Loucy (cell line): ENCODE data around the gene NTN5.

ENCODE experiments used
- H2AFZ ChIP-seq: fragments of 200-600 bp; sonication (generic); 2 replicates; pipeline ENCODE4 v1.6.0; 2016; ENCODE audit warnings: antibody characterized with exemption, mild to moderate bottlenecking, low read length, moderate library complexity
- H3F3A ChIP-seq: fragments of 200-600 bp; 2 replicates; pipeline ENCODE4 v1.6.0; 2016; ENCODE audit warnings: antibody characterized with exemption, low read depth, mild to moderate bottlenecking
- H3K27me3 ChIP-seq: fragments of 200-600 bp; sonication (generic); 2 replicates; pipeline ENCODE4 v1.6.1; 2014; ENCODE audit warnings: low read length, mild to moderate bottlenecking; ENCODE audit not compliant: insufficient read depth, poor library complexity, severe bottlenecking
- H3K36me3 ChIP-seq: fragments of 200-600 bp; sonication (generic); 2 replicates; pipeline ENCODE4 v1.6.1; 2016; ENCODE audit warnings: low read length; ENCODE audit not compliant: insufficient read depth
- H3K4me1 ChIP-seq: fragments of 200-600 bp; sonication (generic); 2 replicates; pipeline ENCODE4 v1.5.1; 2014; ENCODE audit warnings: low read length, mild to moderate bottlenecking; ENCODE audit not compliant: insufficient read depth, poor library complexity, severe bottlenecking
- H3K4me2 ChIP-seq: fragments of 200-600 bp; sonication (generic); 2 replicates; pipeline ENCODE4 v1.6.0; 2014; ENCODE audit warnings: antibody characterized with exemption, low read length, low read depth, mild to moderate bottlenecking; ENCODE audit not compliant: poor library complexity, severe bottlenecking
- H3K4me3 ChIP-seq: fragments of 200-600 bp; sonication (generic); 2 replicates; pipeline ENCODE4 v1.5.1; 2014; ENCODE audit warnings: low read length, mild to moderate bottlenecking, mixed read lengths; ENCODE audit not compliant: poor library complexity, severe bottlenecking
- H3K79me2 ChIP-seq: fragments of 200-600 bp; sonication (generic); 2 replicates; pipeline ENCODE4 v1.6.1; 2014; ENCODE audit warnings: low read length; ENCODE audit not compliant: insufficient read depth
- H3K9ac ChIP-seq: fragments of 200-600 bp; sonication (generic); 2 replicates; pipeline ENCODE4 v1.6.0; 2014; ENCODE audit warnings: mild to moderate bottlenecking, low read depth, low read length, moderate library complexity; ENCODE audit not compliant: poor library complexity, severe bottlenecking
- H3K9me2 ChIP-seq: fragments of 200-600 bp; sonication (generic); replicated peaks from 2 replicates; pipeline ENCODE4 v1.6.1; 2016; ENCODE audit warnings: low read depth, low read length, mixed read lengths
- H3K9me3 ChIP-seq: fragments of 200-600 bp; sonication (generic); 2 replicates; pipeline ENCODE4 v1.6.1; 2014; ENCODE audit warnings: mild to moderate bottlenecking, antibody characterized with exemption, low read length, low read depth; ENCODE audit not compliant: insufficient read depth
- H4K20me1 ChIP-seq: fragments of 200-600 bp; sonication (generic); 2 replicates; pipeline ENCODE4 v1.6.0; 2014; ENCODE audit warnings: antibody characterized with exemption, low read length, mild to moderate bottlenecking; ENCODE audit not compliant: insufficient read depth, poor library complexity, severe bottlenecking
- EZH2phosphoT487 ChIP-seq: fragments of 200-600 bp; IDR thresholded peaks from 2 replicates; pipeline ENCODE4 v1.6.1; 2018; ENCODE audit warnings: antibody characterized with exemption, mild to moderate bottlenecking, moderate library complexity, borderline replicate concordance
- TF ChIP-seq, protein P1 (sequence below): fragments of 200-600 bp; sonication (generic); conservative IDR thresholded peaks from 2 replicates; pipeline ENCODE4 v1.5.1; 2014; ENCODE audit warnings: mild to moderate bottlenecking, antibody characterized with exemption, low read length

NTN5 gene

DNA sequence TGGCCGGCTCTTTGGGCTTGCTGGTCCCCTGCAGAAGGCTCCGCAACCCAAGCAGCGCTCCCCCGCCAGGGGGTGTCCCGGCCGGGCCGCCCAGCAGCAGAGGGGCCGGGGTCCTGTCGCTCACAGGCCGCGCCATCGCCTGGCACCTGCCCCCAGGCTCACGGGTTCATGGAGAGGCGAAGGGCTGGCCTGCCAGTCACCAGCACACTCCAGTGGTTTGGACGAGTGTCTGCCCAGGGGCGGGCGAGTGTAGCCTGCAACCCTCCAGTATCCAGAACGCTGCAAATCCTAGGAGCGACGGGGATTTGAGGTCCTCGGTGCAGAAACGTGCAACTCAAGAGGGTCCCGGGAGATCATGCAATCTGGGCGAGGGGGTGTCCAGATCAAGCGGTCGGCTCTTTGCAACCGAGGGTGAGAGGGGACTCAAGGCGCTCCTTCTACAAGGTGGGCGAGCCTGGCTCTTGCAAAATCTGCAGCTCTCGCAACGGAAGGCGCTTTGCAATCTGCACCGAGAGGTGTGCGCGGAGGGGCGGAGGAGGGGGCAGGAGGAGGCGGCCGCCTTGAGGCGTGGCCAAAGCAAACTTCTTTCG, 35.9 kb downstream of the NTN5 start, which contains the start of gene DBP:
DBP (minus strand) TSS at position 521 of the 590 bp plus-strand sequence; CDS start at position 136, 385 bp downstream.
- peaks cover 44% of the 10 kb centered on the region for H3K4me1 ChIP-seq
- H3K36me3 ChIP-seq, result no peaks in the 10 kb centered on the region
- peak within 1 kb of the TSS; percentile 93 for H3K4me3 ChIP-seq
- TF ChIP-seq, protein P1, sequence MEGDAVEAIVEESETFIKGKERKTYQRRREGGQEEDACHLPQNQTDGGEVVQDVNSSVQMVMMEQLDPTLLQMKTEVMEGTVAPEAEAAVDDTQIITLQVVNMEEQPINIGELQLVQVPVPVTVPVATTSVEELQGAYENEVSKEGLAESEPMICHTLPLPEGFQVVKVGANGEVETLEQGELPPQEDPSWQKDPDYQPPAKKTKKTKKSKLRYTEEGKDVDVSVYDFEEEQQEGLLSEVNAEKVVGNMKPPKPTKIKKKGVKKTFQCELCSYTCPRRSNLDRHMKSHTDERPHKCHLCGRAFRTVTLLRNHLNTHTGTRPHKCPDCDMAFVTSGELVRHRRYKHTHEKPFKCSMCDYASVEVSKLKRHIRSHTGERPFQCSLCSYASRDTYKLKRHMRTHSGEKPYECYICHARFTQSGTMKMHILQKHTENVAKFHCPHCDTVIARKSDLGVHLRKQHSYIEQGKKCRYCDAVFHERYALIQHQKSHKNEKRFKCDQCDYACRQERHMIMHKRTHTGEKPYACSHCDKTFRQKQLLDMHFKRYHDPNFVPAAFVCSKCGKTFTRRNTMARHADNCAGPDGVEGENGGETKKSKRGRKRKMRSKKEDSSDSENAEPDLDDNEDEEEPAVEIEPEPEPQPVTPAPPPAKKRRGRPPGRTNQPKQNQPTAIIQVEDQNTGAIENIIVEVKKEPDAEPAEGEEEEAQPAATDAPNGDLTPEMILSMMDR, result no peak
- no peak for TF ChIP-seq EZH2phosphoT487
- peak within 1 kb of the TSS; percentile 97 for H3K9ac ChIP-seq
- peaks cover 4% of the 10 kb centered on the region for H4K20me1 ChIP-seq
- no peaks in the 10 kb centered on the region for H3K9me2 ChIP-seq
- no peaks in the 10 kb centered on the region for H3K27me3 ChIP-seq
- peak within 1 kb of the TSS; percentile 84 for H2AFZ ChIP-seq
- peak within 1 kb of the TSS; percentile 99 for H3K4me2 ChIP-seq
- peaks cover 3% of the 10 kb centered on the region for H3F3A ChIP-seq
- H3K9me3 ChIP-seq, result no peaks in the 10 kb centered on the region
- H3K79me2 ChIP-seq, result peaks cover 38% of the 10 kb centered on the region

DNA sequence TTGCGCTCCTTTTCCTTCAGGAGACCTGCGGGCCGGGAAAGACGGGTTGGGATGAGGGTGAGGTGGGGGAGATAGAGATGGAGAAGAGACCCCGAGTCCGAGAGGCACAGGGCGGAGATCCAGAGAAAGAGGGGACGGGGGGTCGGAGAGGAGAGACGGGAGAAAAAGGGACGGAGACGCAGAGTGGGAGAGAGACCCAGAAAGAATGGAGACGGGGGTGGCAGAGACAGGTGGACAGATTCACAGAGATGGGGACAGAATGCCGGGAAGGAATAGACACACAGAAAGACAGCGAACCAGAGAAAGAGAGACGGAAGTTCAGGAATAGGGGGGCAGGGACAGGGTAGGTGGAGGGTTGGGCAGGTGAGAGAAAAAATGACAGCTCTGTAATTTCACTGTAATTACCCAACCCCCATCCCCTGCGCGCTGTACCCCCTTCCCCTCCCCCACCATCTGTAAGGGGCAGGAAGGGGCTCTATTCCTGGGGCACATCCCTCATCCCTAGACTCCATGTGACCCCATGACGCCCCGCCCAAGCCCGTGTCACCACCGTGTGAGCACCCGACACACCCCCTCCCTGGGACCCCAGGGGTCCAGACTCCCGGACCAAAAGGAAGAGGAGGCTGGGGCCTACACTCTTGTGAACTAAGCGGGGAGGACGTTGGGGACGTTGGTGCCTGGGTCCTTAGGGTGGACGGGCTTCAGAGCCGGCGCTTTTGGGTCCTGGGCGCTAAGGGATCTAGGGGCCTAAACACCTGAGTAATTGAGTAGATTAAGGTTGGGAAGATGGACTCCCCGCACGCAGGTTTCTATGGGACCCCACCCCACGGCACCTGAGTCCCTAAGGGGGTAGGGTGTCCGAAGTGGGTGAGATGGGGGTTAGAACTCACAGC, 36.6 kb downstream of the NTN5 start:
- H2AFZ ChIP-seq, result peak overlapping the region; percentile 35; the same call in 1 of the 2 replicates
- no peaks in the 10 kb centered on the region for H3K9me3 ChIP-seq
- H3K4me1 ChIP-seq, result peaks cover 44% of the 10 kb centered on the region
- H3F3A ChIP-seq, result peaks cover 3% of the 10 kb centered on the region
- H3K9me2 ChIP-seq, result no peaks in the 10 kb centered on the region
- H3K79me2 ChIP-seq, result peaks cover 38% of the 10 kb centered on the region
- no peaks in the 10 kb centered on the region for H3K27me3 ChIP-seq
- peaks cover 4% of the 10 kb centered on the region for H4K20me1 ChIP-seq
- H3K4me3 ChIP-seq, result peak overlapping the region; percentile 93
- peak overlapping the region; percentile 99 for H3K4me2 ChIP-seq
- H3K36me3 ChIP-seq, result peaks cover 3% of the 10 kb centered on the region; the same call in 1 of the 2 replicates
- H3K9ac ChIP-seq, result peak overlapping the region; percentile 97
- no peak for TF ChIP-seq EZH2phosphoT487
- TF ChIP-seq, protein P1, result no peak

DNA sequence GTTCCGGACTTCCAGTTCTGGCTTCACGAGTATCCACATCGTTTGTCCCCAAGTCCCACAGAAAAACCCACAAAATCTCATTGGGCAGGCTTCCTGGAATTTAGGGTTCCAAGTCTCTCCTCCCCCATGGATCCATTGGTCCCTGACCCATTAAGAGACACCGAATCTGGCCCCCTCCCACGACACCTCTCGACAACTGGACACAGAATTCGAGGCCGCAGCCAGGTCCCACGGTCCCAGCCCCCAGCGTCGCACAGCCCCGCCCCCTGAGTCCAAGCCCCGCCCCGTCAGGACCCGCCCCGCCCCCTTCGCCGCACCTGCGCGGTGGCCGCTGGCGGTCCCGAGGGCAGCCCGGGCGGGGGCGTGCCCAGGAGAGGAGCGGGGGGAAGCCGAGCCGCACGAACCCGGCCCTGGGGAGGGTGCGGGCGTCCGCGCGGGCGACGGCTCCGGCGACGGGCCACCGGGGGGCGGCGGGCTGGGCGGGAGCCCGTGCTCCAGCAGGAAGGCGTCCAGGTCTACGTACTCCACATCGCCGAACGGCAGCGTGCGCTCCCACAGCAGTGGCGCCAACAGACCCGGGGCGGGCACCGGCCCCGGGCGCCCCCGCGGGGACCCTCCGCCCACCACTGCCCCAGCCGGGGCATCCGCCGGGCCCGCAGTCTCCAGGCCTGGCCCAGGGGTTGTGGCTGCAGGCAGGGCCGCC, 37.4 kb downstream of the NTN5 start:
- peak overlapping the region; percentile 35; the same call in 1 of the 2 replicates for H2AFZ ChIP-seq
- H3K4me2 ChIP-seq, result peak overlapping the region; percentile 99
- H3K36me3 ChIP-seq, result peaks cover 9% of the 10 kb centered on the region; the same call in 1 of the 2 replicates
- H3K9ac ChIP-seq, result peak overlapping the region; percentile 97
- H3K9me2 ChIP-seq, result no peaks in the 10 kb centered on the region
- TF ChIP-seq EZH2phosphoT487, result no peak
- TF ChIP-seq, protein P1, result no peak
- H3K27me3 ChIP-seq, result no peaks in the 10 kb centered on the region
- peaks cover 3% of the 10 kb centered on the region for H3F3A ChIP-seq
- H3K4me1 ChIP-seq, result peaks cover 44% of the 10 kb centered on the region
- H3K79me2 ChIP-seq, result peaks cover 38% of the 10 kb centered on the region
- H3K4me3 ChIP-seq, result peak overlapping the region; percentile 93
- H3K9me3 ChIP-seq, result no peaks in the 10 kb centered on the region
- peaks cover 4% of the 10 kb centered on the region for H4K20me1 ChIP-seq
